Neural cell (in vitro differentiated cells): Measurements from ENCODE around the gene ENPP1. TPM values are rescaled to one million over a fixed set of nuclear protein-coding genes. Genes with fewer than 3 reads are reported as not detected.

Experiments
- H2AFZ ChIP-seq: fragments of 200-600, 300-800 bp; sonication (generic), shearing (Covaris generic); 2 replicates; pipeline ENCODE4 v1.6.0; 2014; ENCODE audit warnings: low read depth, mild to moderate bottlenecking, antibody characterized with exemption, low read length, moderate library complexity
- H3F3A ChIP-seq: fragments of 200-600 bp; shearing (Covaris generic); 2 replicates; pipeline ENCODE4 v1.6.1; 2016; ENCODE audit warnings: mild to moderate bottlenecking, moderate library complexity, mixed read lengths, antibody characterized with exemption, low read length; ENCODE audit not compliant: insufficient read depth, poor library complexity, severe bottlenecking
- H3K27ac ChIP-seq: fragments of 200-600, 300-800 bp; sonication (generic), shearing (Covaris generic); 2 replicates; pipeline ENCODE4 v1.5.1; 2014; ENCODE audit warnings: mild to moderate bottlenecking, low read length, moderate library complexity
- H3K27me3 ChIP-seq: fragments of 300-800, 200-600 bp; sonication (generic), shearing (Covaris generic); 2 replicates; pipeline ENCODE4 v1.6.0; 2014; ENCODE audit warnings: mild to moderate bottlenecking, low read depth, low read length, moderate library complexity; ENCODE audit not compliant: insufficient read depth
- H3K36me3 ChIP-seq: fragments of 300-800, 200-600 bp; sonication (generic), shearing (Covaris generic); 2 replicates; pipeline ENCODE4 v1.5.1; 2014; ENCODE audit warnings: mild to moderate bottlenecking, antibody characterized with exemption, low read length, moderate library complexity; ENCODE audit not compliant: insufficient read depth
- H3K4me2 ChIP-seq: fragments of 300-800, 200-600 bp; sonication (generic), shearing (Covaris generic); 2 replicates; pipeline ENCODE4 v1.6.0; 2014; ENCODE audit warnings: mild to moderate bottlenecking, low read length
- H3K4me3 ChIP-seq: fragments of 300-800, 200-600 bp; sonication (generic), shearing (Covaris generic); 2 replicates; pipeline ENCODE4 v1.5.1; 2014; ENCODE audit warnings: mild to moderate bottlenecking, low read length, moderate library complexity
- H3K79me2 ChIP-seq: fragments of 200-600 bp; shearing (Covaris generic); replicated peaks from 2 replicates; pipeline ENCODE4 v1.6.0; 2014; ENCODE audit warnings: mild to moderate bottlenecking, low read length, moderate library complexity; ENCODE audit not compliant: insufficient read depth
- H3K9ac ChIP-seq: fragments of 300-800, 200-600 bp; sonication (generic), shearing (Covaris generic); 2 replicates; pipeline ENCODE4 v1.6.1; 2016; ENCODE audit warnings: mild to moderate bottlenecking, low read length, mixed read lengths
- H3K9me2 ChIP-seq: fragments of 200-600 bp; shearing (Covaris generic); 2 replicates; pipeline ENCODE4 v1.6.1; 2016; ENCODE audit warnings: mild to moderate bottlenecking, low read length, mixed read lengths; ENCODE audit not compliant: insufficient read depth
- H3K9me3 ChIP-seq: fragments of 200-600, 300-800 bp; sonication (generic), shearing (Covaris generic); 2 replicates; pipeline ENCODE4 v1.6.1; 2016; ENCODE audit warnings: mild to moderate bottlenecking, mixed run types, low read length, moderate library complexity, mixed read lengths
- H4K20me1 ChIP-seq: fragments of 200-600 bp; shearing (Covaris generic); 2 replicates; pipeline ENCODE4 v1.6.1; 2016; ENCODE audit warnings: mild to moderate bottlenecking, mixed run types; ENCODE audit not compliant: insufficient read depth
- EP300 ChIP-seq: fragments of 450-650 bp; conservative IDR thresholded peaks from 2 replicates; pipeline ENCODE4 v1.6.1; 2014; ENCODE audit warnings: antibody characterized with exemption, mild to moderate bottlenecking, moderate library complexity; ENCODE audit not compliant: poor library complexity, severe bottlenecking
- EZH2 ChIP-seq: fragments of 200-600, 300-800 bp; shearing (Covaris generic), sonication (generic); IDR thresholded peaks from 2 replicates; pipeline ENCODE4 v1.6.1; 2014; ENCODE audit warnings: antibody characterized with exemption, low read length, borderline replicate concordance, mild to moderate bottlenecking; ENCODE audit not compliant: insufficient read depth, poor library complexity, severe bottlenecking
- MXI1 ChIP-seq: fragments of 450-650 bp; conservative IDR thresholded peaks from 2 replicates; pipeline ENCODE4 v1.6.1; 2014; ENCODE audit warnings: antibody characterized with exemption, mild to moderate bottlenecking; ENCODE audit not compliant: poor library complexity, severe bottlenecking
- POLR2AphosphoS5 ChIP-seq: IDR thresholded peaks from 2 replicates; pipeline ENCODE4 v1.6.1; 2012
- RAD21 ChIP-seq: fragments of 450-650 bp; conservative IDR thresholded peaks from 2 replicates; pipeline ENCODE4 v1.6.1; 2014; ENCODE audit warnings: antibody characterized with exemption, mild to moderate bottlenecking, moderate library complexity
- TAF1 ChIP-seq: IDR thresholded peaks from 2 replicates; pipeline ENCODE4 v1.6.1; 2012; ENCODE audit warnings: low read depth
- polyA plus RNA-seq: library from polyadenylated mRNA; depleted of rRNA; stranded (reverse); fragments of >200 nt; gene quantifications from 2 replicates; pipeline ENCODE4 v1.2.3, GENCODE V29; 2014
- TF ChIP-seq, protein P1 (sequence below): IDR thresholded peaks from 2 replicates; pipeline ENCODE4 v1.6.1; 2012; ENCODE audit warnings: borderline replicate concordance

The ENPP1 gene
- polyA plus RNA-seq, 1 donor from 2014 or later: not detected

DNA sequence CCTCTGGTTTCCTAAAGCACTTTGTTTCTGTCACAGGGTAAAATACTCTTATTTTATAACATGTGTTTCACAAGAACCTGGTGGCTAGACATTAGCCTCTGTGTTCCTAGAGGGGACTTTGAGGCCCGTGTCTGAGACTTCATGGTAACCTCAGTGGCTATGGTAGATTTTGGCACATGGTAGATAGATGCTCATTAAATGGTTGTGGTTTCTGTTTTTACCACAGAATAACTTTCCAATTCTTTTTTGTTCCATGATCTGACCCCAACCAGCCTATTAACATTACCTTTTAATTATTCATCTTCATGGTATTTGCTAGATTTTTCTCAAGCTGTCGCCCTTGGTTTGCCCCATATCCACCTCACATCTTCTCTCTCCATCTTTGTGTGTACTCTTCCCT, 109.0 kb downstream of the ENPP1 start:
- Histone ChIP-seq H3F3A (no peaks in the 10 kb centered on the region), H3K4me2 (no peak overlapping the region), H3K27ac (no peak overlapping the region), H3K79me2 (no peaks in the 10 kb centered on the region), H3K9me3 (no peaks in the 10 kb centered on the region), H3K27me3 (no peaks in the 10 kb centered on the region), H3K36me3 (no peaks in the 10 kb centered on the region), H2AFZ (no peak overlapping the region), H3K4me3 (no peak overlapping the region), H4K20me1 (no peaks in the 10 kb centered on the region), H3K9me2 (no peaks in the 10 kb centered on the region), H3K9ac (no peak overlapping the region)
- TF ChIP-seq EZH2 (no peak), POLR2AphosphoS5 (no peak), EP300 (no peak), RAD21 (no peak), MXI1 (no peak)
- TF ChIP-seq, protein P1, sequence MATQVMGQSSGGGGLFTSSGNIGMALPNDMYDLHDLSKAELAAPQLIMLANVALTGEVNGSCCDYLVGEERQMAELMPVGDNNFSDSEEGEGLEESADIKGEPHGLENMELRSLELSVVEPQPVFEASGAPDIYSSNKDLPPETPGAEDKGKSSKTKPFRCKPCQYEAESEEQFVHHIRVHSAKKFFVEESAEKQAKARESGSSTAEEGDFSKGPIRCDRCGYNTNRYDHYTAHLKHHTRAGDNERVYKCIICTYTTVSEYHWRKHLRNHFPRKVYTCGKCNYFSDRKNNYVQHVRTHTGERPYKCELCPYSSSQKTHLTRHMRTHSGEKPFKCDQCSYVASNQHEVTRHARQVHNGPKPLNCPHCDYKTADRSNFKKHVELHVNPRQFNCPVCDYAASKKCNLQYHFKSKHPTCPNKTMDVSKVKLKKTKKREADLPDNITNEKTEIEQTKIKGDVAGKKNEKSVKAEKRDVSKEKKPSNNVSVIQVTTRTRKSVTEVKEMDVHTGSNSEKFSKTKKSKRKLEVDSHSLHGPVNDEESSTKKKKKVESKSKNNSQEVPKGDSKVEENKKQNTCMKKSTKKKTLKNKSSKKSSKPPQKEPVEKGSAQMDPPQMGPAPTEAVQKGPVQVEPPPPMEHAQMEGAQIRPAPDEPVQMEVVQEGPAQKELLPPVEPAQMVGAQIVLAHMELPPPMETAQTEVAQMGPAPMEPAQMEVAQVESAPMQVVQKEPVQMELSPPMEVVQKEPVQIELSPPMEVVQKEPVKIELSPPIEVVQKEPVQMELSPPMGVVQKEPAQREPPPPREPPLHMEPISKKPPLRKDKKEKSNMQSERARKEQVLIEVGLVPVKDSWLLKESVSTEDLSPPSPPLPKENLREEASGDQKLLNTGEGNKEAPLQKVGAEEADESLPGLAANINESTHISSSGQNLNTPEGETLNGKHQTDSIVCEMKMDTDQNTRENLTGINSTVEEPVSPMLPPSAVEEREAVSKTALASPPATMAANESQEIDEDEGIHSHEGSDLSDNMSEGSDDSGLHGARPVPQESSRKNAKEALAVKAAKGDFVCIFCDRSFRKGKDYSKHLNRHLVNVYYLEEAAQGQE: no peak

DNA sequence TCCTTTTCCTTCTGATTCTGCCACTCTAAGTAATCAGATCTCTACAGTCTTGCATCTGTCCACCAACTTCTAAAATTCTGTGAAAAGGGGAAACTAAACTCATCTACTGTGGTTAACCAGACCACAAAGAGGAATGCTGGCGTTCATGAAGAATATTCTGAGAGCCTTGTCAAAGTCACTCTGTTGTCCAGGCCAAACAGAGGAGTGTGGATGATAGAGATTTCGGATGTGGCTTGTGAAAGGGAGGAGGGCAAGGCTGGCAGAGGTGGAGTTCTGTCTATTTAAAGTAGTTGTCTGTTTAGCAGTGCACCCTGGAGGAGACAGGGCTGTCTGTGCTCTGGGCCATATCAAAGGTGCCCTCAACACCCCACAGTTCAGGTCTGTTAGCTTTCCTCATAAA, 109.5 kb downstream of the ENPP1 start:
- Histone ChIP-seq H4K20me1 (no peaks in the 10 kb centered on the region), H3K27me3 (no peaks in the 10 kb centered on the region), H3K79me2 (no peaks in the 10 kb centered on the region), H3K9me3 (no peaks in the 10 kb centered on the region), H2AFZ (no peak overlapping the region), H3K9me2 (no peaks in the 10 kb centered on the region), H3K4me2 (no peak overlapping the region), H3K27ac (no peak overlapping the region), H3K36me3 (no peaks in the 10 kb centered on the region), H3F3A (no peaks in the 10 kb centered on the region), H3K4me3 (no peak overlapping the region), H3K9ac (no peak overlapping the region)
- TF ChIP-seq POLR2AphosphoS5: no peak
- TF ChIP-seq MXI1: no peak
- no peak for TF ChIP-seq TAF1
- TF ChIP-seq, protein P1: no peak
